Measurements from ENCODE around the gene KCP.
A peak's percentile ranks its signal among the peaks of the same experiment; 100 is the strongest.

Gene KCP

GRCh38 chr7:128858380-128859231 lies 51.9 kb downstream of the KCP start:
- no peak for DNase-seq (ENCODE audit: low read depth)

DNA sequence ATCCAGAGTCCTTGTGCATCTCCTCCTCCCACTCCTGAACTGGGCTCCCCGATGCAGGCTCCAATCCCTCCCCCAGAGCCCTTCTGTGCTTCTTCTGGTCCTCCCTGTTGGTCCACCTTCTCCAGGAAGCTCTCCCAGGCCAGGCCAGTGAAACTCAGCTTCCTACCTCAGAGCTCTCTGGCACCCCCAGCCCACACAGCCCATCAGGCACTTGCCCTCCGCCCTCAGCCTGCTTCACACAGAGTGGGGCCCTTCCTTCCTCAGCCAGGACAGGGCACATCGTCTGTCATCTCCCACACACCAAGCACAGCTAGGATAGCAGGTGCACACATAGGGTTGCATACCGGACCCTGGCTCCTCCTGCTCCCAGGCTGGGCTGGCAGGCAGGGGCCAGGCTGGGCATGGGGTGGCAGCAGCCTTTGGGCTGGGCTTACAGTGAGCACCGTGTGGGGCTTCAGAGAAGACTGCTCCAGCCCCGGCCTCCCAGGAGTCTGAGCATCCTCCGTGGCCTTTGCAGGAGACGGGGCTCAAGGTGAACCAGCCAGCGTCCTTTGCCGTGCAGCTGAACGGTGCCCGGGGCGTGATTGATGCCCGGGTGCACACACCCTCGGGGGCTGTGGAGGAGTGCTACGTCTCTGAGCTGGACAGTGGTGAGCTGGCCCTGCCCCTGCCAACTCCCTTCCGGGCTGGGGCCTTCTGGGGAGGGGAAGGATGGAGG lies 54.3 kb downstream of the KCP start:
- no peak for DNase-seq (ENCODE audit: low read depth)

DNA sequence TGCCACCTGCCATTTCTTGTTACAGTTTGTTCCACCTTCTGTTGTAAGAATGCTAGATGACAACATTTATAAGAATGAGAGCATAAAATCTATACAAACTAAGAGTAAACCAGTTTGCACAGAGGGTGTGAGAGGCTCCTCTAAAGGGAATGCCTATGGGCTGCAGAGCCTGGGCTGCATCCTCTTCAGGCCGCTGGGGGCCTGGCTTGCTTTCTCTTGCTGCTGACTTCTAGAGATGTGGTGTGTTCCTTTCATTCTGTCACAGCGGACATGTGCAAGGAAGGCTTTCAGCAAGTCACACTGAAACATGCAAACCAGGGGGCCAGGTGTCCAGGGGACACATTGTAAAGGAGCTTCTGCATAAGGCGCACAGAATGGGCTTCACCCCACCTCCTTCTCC lies 55.0 kb downstream of the KCP start:
- no peak for DNase-seq (ENCODE audit: low read depth)

DNA sequence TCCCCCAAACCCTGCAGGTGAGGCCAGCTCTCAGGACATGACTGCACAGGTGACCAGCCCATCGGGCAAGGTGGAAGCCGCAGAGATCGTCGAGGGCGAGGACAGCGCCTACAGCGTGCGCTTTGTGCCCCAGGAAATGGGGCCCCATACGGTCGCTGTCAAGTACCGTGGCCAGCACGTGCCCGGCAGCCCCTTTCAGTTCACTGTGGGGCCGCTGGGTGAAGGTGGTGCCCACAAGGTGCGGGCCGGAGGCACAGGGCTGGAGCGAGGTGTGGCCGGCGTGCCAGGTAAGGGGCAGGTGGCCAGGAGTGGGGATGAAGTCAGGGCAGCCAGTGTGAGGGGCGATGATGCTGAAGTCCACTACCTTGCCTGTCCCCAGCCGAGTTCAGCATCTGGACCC lies 56.1 kb downstream of the KCP start:
- DNase-seq (ENCODE audit: low read depth) = no peak

DNA sequence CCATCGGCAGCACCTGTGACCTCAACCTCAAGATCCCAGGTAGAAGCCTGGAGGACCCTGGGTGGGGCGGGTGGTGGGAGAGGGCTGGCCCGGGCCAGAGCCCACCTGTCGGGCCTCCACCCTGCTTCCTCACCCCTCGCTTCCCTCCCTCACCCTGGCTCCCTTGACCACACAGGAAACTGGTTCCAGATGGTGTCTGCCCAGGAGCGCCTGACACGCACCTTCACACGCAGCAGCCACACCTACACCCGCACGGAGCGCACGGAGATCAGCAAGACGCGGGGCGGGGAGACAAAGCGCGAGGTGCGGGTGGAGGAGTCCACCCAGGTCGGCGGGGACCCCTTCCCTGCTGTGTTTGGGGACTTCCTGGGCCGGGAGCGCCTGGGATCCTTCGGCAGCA lies 56.7 kb downstream of the KCP start:
- DNase-seq (ENCODE audit: low read depth) = no peak

DNA sequence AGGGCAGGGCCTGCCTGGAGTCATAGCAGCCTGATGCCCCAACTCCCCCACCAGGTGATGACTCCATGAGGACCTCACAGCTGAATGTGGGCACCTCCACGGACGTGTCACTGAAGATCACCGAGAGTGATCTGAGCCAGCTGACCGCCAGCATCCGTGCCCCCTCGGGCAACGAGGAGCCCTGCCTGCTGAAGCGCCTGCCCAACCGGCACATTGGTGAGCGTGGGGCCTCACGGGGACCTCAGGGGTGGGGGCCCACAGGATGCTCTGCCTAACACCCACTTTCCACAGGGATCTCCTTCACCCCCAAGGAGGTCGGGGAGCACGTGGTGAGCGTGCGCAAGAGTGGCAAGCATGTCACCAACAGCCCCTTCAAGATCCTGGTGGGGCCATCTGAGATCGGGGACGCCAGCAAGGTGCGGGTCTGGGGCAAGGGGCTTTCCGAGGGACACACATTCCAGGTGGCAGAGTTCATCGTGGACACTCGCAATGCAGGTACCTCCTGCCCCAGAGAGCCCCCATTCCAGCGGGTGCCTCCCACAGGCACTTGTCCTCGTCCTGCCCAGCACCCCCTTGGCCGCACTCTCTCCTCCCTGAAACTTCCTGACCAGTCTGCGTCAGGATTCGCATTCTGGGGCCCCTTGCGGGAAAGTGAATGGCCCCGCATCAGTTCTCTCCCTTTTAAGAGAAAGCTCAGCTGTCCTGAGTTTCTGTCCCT lies 57.8 kb downstream of the KCP start:
- DNase-seq (ENCODE audit: low read depth) = no peak

DNA sequence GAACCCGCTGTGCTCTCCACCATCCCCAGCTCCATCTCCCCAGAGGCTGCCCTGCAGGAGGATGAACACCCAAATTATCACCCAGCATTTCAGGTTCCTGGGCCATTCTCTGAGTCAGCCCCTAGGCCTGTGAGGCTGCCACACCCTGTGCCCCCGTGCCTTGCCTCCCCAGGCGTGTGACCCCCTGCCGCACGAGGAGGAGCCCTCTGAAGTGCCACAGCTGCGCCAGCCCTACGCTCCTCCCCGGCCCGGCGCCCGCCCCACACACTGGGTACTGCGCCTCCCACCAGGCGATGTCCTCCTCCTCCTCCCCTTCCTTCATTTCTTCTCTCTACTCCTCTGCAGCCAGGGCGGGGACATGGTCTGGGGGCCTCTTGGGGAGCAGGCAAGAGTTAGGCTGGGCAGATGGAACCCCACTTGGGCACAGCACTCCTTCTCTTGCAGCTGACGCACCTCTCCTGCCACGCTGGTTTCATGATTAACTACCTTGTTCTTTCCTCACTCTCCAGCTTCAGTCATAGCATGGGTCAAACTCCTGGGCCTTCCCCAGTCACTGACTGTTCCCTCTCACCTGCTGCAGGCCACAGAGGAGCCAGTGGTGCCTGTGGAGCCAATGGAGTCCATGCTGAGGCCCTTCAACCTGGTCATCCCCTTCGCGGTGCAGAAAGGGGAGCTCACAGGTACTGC lies 60.6 kb downstream of the KCP start:
- no peak for DNase-seq (ENCODE audit: low read depth)

GRCh38 chr7:128849156-128849515 lies 61.4 kb downstream of the KCP start:
- no peak for DNase-seq (ENCODE audit: low read depth)

DNA sequence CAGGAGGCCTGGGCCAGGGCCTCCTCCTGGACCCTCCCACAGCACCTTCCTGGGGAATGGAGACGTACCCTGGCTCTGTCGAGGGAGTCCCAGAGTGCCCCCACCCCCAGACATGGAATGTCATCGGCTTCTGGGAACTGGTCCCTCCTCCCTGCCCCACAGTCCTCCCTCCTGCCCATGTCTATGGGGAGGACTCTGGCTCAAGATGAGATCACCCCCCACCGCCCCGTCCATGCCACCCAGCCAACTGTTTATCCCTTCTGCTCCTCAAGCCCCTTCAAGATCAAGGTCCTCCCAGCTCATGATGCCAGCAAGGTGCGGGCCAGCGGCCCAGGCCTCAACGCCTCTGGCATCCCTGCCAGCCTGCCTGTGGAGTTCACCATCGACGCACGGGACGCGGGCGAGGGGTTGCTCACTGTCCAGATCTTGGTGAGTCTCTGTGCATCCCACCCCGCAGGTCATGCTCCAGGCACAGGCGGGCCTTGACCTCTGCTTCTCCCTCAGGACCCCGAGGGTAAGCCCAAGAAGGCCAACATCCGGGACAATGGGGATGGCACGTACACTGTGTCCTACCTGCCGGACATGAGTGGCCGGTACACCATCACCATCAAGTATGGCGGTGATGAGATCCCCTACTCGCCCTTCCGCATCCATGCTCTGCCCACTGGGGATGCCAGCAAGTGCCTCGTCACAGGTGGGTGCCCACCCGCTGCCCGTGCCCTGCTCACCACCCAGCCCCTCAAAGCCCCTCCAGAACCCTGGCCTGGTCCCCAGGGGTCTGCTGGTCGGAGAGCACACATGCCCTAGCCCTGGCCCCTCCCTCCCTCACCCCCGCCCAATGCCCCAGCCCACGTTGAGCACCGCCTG lies 62.0 kb downstream of the KCP start:
- DNase-seq (ENCODE audit: low read depth) = no peak

DNA sequence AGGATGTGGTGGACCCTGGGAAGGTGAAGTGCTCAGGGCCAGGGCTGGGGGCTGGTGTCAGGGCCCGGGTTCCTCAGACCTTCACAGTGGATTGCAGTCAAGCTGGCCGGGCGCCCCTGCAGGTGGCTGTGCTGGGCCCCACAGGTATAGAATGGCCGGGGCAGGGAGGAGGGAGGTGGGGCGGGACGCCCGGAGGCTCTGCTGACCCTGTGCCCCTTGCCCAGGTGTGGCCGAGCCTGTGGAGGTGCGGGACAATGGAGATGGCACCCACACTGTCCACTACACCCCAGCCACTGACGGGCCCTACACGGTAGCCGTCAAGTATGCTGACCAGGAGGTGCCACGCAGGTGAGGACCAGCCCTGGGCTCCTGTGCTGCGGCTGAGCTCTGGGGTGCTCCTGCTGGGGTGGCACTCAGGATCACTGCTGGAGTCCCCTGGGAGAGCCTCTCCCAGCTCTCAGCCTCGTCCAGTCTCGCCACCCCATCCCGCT lies 62.7 kb downstream of the KCP start:
- no peak for DNase-seq (ENCODE audit: low read depth)

DNA sequence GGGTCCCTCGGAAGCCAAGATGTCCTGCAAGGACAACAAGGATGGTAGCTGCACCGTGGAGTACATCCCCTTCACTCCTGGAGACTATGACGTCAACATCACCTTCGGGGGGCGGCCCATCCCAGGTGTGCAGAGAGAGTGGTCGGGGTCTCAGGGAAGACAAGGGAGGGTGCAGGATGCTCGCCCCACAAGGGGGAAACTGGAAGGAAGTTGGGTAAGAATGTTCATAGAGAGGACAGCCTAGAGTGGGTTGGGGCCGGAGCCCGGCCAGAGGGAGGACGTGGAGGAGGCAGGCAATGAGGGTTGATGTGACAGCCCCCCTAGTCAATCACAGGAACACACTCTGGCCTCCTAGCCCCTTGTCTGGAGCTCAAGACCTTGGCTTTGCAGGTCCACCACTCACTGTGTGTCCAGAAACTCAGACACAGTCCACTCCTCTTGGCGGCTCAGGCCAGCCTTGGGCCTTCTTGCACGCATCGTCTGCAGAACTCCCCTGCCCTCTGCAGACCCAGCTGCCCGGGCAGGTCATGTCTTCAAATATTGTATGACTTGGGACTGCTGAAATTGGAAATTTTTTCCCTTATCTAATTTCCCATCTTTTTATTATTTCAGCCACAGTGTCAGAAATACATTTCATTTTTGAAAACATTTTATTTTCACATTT lies 63.6 kb downstream of the KCP start:
- DNase-seq (ENCODE audit: low read depth) = no peak

- DNase-seq (ENCODE audit: low read depth) = no peak
Observed at GRCh38 chr7:128845987-128846386, 64.5 kb downstream of the KCP start.

DNA sequence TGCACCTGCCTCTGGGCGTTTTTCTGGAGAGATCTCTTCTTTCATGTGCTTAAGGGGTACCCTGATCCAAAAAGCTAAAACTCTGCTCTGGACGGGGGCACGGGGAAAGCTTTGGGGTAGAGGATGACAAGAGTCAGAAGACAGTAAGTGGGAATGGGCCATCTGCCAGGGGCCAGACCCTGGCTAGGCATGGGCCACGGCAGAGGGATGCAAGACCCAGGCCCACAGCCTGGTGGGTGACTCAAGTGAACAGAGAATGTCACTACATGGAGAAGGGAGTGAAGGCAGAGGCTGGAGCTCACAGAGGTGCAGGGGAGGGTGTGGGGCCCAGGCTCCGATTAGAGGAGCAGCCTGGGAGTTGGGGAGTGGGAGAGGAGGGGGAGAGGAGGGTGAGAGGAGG lies 65.0 kb downstream of the KCP start:
- no peak for DNase-seq (ENCODE audit: low read depth)

- no peak for DNase-seq (ENCODE audit: low read depth)
Observed at GRCh38 chr7:128844777-128845311, 65.7 kb downstream of the KCP start.

DNA sequence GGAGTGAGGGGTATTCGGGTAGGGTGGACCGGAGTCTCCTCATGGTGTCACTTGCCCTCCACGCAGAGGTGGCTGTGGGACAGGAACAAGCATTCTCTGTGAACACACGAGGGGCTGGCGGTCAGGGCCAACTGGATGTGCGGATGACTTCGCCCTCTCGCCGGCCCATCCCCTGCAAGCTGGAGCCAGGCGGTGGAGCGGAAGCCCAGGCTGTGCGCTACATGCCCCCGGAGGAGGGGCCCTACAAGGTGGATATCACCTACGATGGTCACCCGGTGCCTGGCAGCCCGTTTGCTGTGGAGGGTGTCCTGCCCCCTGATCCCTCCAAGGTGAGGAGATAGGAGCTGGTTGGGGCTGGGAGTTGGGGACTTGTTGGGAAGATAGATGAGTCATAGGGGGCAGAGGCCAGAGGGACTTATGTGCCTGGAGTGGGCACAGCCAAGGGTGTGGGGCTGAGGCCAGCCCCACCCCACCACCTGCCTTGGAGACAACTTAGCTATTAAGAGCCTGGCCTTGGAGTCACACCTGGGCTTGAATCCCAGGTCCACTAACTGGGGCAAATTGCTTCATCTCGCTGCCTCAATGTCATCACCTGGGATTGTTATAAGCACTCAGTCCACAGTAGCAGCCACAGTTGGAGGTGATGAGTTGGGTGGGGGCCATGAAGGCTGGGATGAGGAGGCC lies 66.4 kb downstream of the KCP start:
- no peak for DNase-seq (ENCODE audit: low read depth)

- no peak for DNase-seq (ENCODE audit: low read depth)
Observed at GRCh38 chr7:128842674-128843641, 67.6 kb downstream of the KCP start.

DNA sequence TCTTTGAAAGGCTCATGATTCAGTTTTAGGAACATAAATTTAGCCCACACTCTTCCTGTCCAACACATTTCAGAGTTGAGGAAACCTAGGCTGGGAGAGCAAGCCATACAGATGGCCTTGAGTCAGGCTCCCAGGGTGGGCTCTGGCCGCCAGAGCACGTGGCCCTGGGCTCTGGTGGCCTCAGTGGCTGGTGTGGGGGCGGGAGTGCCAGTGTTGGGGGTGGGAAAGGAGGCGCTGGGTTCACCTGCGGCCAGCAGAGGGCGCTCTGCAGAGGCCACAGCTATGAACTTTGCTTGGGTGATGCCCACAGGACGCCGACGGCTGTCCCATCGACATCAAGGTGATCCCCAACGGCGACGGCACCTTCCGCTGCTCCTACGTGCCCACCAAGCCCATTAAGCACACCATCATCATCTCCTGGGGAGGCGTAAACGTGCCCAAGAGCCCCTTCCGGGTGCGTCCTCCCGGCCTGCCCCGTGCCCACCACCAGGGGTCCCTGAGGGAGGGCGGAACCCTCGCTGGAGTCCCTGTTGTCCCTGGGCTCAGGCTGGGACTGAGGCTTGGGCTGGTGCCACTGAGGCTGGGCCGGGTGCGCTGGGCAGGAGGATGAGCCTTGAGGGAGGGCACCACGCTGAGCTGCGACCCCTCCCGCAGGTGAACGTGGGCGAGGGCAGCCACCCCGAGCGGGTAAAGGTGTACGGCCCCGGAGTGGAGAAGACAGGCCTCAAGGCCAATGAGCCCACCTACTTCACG lies 68.4 kb downstream of the KCP start:
- peak; percentile 37 for DNase-seq (ENCODE audit: low read depth)

DNA sequence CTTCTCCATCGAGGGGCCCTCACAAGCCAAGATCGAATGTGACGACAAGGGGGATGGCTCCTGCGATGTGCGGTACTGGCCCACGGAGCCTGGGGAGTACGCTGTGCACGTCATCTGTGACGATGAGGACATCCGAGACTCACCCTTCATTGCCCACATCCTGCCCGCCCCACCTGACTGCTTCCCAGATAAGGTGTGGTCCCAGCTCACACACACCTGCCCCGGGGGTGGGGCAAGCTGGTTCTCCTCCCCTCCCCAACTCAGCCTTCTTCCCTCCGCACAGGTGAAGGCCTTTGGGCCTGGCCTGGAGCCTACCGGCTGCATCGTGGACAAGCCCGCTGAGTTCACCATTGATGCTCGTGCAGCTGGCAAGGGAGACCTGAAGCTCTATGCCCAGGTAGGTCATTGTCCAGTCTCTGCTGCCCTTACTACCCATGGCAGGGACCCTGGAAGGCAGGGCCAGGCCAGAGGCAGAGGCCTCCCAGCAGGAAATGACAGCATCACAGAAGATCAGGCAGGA lies 69.3 kb downstream of the KCP start:
- no peak for DNase-seq (ENCODE audit: low read depth)

All from amniotic epithelial cell (primary cell).